ENCODE results near the gene GTF3A.
A peak's percentile ranks its signal among the peaks of the same experiment; 100 is the strongest.

The GTF3A gene

DNA sequence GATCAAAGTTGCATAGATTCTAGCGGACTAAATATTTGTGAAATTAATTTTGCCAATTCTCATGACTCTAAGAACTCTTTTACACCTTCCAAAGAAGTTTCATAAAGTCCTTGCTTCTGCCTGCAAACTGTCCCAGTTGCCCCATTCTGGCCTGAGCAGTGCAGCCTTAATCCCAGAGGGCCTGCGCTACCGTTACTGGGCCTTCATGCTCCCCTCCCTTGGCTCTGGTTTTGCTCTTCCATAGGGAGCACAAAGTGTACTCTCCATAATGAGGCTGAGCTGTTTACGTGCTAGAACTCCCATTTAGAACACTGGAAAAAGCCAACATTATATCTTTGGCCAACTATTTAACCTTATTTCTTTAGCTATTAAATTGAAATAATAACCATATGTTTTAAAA, 23.9 kb downstream of the GTF3A start:
- DNase-seq (ENCODE audit: low read depth in 2 of 2): no peak

DNA sequence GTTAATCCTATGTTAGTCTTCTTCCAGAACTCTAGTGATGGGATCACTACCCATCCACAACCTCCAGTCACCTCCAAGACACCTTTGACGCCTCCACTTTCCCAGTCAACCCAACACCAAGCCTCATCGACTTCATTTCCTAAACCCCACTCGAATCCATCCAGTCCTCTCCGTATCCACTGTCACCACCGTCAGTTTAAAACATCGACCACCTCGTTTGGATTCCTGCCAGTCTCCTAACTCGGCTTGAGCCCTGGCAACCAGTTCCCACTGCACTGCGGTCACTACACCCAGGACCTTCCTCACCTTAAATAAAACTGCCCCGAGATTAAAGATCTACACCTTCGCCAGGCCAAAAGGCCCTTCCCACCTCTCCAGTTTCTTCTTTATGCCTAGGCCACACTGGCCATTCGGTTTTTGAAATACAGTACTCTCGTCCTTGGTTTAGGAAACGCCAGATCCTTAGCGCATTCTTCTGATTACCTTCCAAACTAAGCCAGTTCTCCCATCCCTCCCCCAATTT, 24.7 kb downstream of the GTF3A start:
- no peak for DNase-seq (ENCODE audit: low read depth in 2 of 2)

DNA sequence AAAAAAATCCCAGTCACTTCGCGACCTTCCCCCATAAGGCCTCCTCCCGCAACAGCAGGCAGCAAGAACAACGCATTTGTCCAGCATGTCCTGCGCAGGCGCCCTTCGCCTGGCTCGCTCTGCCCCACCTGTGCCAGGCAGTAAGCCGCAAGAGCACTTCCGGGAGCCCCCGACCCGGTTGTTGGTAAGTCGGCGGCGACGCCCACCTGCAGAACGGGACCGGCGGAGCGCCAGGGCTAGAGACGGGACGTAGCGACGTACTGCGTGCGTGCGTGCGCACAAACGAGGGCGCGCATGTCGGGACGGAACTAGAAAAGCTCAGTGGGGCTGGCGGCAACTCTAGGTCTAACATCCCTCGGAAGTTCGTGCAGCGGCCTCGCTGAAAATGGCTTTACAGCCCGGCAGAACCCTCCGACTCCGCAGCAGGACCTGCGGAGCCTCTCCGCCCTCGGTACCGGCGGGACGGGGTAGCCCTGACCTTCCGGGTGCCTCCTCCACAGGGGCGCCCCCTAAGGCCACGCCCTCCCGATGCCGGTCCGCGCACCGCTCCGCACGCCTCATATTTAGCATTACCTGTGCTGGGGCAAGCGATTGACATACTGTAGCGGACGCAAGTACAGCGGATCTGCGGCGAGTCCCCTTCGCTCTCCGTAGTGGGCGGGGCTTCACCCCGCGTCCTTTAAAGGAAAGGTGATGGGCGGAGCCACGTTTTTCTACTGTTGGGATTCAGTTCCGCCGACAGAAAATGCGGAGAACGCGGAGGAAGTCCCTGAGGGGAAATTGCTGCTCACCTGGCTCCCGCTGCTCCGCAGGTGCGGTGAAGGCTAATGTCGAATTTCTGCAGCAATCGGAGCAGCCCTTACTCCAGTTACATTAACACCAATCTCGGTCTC, 25.8 kb downstream of the GTF3A start, which contains the start of gene MTIF3:
Gene MTIF3, minus strand, starts transcription at position 629 of the 893 bp plus-strand sequence. CDS start 10,116 bp downstream, outside the sequence.
- DNase-seq (ENCODE audit: low read depth in 2 of 2): peak; percentile 88 to 93

DNA sequence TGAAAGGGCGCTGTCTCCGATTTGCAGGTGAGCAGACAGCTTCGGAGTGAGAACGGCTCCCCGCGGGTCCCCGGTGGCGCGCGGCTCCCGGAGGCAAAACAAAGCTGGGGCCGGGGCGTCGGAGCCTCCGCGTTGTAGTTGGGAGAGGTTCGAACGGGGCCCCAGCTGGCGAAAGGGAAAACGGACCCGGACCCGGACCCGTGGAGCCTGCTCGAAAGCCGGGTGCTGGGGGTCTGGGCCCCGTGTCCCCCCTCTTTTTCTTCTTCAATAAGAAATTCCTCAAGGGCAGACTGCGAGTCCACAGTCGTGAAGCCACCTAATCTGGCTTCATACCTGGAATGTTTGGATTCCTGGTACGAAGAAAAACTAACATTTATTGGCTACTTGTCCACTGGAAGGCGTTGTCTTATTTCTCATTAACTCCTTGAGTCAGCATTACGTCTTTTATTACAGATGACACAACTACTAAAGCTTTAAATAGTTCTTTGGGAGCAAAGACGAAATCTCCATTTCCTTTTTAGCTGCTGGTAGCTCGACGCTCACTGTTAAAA, 26.6 kb downstream of the GTF3A start:
- DNase-seq (ENCODE audit: low read depth in 2 of 2): no peak

DNA sequence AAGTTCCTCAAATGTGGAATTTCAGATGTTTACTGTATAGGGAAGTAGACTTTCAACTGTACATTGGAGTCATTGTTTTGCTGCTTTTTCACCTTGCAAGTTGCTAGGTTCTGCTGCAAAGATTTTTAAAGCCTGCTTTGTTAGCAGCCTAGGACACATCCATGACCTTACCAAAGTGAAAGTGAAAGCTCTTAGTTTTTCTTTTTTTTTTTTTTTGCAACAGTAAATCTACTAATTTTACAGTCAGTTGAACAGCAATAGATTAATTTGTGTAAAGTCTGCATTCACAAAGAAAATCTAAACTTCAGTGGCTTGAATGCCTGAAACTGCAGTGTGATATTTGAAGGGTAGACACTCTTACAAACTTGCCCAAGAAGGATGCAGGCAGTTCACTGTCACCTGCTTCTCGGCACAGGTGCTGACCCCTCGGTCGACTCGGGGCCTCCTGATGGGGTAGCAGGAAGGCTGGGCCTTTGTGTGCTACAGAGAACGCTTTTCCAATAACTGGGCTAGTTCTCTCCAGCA, 31.0 kb downstream of the GTF3A start:
- no peak for DNase-seq (ENCODE audit: low read depth in 2 of 2)

DNA sequence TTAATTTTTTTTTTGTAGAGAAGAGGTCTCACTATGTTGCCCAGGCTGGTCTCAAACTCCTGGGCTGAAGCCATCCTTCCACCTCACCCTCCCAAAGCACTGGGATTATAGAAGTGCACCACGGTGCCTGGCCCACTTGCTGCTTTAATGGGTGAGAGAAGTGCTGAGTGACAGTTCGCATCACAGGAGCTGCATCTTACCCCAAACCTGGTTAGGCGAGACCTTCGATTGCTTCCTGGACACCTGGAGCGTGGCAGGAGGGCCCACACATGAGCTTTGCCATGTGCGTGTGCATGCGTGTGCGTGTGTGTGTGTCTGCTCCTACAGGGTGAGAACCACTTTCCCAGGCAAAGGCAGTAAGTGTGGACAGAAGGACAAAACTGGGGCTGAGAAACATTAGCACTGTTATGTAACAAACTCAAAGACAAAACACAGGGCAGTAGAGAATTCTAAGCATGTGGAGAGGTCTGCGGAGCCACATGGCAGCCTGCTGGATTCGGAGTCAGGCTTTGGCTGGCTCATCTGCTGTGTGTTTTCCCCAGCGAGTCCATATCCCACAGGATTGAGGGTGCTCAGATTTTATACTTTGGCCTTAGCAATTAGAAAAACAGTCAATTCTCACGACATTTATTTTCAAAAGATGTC, 37.6 kb downstream of the GTF3A start:
- DNase-seq (ENCODE audit: low read depth in 2 of 2): no peak

DNA sequence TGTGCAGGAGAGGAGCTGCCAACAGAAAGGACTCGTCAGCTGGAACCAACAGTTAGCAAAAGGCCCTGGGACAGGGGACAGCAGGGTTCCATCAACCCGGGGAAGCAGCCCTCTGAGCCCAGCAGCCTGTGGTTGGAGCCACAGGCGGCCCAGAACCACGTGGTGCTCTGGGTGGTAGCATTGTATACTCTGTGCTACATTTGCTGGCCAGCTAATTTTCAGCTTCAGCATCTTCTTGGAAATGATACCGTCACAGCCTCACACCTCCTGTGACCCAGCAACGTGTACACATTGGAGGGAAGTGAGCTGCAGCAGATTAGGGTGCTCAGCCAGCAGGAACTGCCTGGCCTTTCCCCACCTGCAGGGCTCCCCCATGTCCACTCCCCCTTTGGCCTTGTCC, 39.1 kb downstream of the GTF3A start:
- no peak for DNase-seq (ENCODE audit: low read depth in 2 of 2)

DNA sequence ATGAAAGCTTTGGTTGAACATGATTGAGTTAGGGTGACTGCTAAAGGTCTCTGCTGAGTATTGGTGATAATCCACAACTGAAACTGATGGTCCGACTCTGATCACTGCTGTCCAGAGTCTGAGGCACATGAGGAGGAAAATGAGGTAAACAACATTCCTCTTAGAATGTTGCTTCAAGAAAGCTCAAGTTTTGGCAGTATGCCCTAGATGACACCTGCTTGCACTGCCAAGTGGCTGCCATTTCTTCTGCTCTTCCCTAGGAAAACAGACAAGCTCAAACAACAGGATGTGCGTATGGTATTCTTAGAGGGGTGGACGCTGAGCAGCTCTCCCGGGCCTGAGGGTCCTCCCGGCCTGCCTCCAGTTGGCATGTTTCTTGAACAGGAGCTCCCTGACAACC, 41.2 kb downstream of the GTF3A start:
- DNase-seq (ENCODE audit: low read depth in 2 of 2): no peak

DNA sequence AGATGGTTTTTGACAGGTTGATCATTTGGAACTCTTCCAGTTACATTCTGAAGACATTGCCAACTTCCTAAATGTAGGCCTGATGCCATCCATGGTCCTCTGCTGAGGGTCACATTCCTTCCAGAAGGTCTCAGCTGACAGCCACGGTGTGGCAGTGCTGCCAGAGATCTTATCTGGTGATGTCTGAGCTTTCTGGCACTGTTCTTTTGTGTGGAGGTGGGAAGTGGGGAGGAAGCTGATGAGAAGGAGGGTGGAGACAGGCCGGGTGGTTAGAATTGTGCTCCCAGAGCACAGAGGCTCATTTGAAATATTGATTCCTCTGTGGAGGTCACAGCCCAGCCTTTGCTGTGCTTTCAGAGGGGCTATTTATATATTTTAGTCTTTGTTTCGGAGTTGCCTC, 42.1 kb downstream of the GTF3A start:
- no peak for DNase-seq (ENCODE audit: low read depth in 2 of 2)

DNA sequence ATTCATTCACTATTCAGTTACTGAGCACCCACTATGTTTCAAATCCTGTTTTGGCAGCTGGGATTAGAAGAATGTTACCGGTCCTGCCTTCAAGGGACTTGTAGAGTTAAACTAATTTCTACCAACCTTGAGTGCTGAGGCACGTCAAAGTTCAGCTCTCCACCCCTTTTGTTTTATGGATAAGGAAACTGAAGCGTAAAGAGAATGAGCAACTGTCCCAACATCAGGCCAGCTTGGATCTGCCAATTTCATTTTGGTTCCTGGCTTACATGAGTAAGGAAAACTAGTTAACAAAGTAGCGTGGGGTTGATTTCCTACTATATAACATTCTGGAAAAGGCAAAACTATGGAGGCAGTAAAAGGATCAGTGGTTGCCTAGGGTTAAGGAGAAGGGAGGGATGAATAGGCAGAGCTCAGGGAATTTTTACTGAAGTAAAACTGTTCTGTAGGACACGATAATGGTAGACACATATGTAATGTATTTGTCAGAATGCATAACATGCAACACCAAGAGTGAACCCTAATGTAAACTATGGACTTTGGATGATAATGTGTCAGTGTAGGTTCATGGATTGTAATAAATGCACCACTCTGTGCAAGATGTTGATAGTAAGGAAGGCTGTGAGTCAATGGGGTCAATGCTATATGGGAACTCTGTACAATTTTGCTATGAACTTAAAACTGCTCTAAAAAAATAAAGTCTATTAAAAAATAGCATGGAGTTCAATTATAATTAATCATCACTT, 45.8 kb downstream of the GTF3A start:
- DNase-seq (ENCODE audit: low read depth in 2 of 2): no peak

DNA sequence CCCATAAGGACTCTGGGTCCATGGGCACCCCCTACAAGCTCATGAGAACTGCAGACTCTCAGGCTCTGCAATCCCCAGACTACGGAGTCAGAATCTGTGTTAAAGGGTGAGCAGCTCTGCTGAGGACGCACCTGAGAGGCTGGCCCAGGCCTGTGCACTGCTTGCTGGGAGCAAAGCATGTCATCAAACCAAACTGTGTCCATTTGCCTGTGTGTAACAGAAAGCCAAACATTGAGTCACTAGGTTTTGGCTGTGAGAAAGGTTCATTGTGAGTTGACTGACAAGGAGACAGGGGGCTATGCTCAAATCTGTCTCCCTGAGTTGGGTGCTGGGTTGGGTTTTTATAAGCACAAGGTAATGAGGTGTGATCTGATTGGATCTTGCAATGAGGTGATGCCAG, 48.0 kb downstream of the GTF3A start:
- no peak for DNase-seq (ENCODE audit: low read depth in 2 of 2)

DNA sequence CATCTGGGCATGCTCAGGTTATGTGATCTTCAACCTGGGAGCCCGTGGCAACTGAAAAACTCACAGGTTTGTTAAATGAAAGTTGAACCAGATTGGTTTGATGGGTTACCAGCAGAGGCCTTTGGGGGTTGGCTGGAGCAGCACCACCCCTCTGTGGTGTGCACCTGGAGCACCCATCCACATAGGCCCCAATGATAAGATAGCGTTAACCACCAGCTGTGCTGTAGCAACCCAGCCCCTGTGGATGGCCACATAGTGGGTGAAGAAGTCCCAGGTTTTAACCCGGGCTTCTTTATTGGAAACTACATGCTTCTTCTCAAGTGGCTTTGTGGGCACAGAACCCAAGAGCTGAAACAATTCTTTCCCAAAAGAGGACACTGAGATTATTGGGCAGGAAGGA, 48.5 kb downstream of the GTF3A start:
- no peak for DNase-seq (ENCODE audit: low read depth in 2 of 2)

DNA sequence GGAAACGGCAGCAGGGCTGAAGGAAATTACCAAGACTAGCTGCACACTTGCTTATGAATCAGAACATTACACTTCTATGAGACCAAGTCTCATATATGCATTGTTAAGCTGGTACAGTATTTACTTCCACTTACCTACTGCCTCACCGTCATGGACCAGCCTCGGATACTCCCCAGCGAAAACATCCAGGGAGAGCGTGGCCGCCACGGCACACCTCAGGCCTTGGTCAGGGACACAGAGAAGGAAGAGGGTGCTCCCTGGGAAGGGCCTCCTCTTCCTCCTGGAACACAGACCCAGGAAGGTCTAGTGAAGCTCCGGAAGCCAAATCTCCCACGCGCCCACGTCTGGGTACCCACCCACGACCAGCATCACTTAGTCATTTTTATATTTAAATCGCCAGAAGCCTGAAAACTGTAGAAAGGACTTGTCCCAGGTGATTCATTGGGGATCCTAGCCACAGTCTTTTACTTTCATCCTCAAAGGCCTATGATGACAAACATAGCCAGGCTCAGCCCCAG, 50.4 kb downstream of the GTF3A start:
- no peak for DNase-seq (ENCODE audit: low read depth in 2 of 2)

DNA sequence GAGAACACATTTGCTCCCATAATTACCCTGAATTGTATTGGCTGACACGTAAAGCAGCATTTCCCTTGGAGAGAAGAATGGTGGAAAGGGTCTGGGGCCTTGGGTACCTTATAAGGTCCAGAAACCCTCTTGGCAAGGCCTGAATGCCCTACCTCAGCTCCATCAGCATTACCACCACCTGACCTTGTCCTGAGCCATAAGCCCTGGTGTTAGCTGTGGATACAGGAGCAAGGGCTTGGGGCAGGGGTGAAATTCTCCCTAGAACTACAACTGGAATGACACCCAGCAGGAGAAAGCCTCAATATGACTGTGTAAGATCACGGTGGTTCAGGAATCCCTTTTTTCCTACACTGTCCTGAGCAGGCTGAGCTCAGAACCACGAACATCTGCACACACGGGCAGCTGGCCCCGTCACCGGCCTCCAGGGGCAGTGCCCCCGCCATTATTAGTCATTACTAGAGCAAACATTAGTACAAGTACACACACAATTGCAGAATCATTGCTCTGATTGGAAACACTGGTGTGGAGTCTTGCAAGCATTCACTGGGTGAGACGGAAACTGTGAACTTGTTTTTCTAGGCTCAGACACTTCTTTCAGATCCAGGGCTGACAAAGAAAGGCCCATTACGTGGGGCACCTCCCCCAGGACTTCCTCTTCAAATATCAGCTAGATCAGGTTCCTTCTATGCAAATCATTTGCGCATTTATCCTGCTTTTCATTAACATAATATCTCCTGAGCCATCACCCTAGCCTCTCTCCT, 52.7 kb downstream of the GTF3A start:
- no peak for DNase-seq (ENCODE audit: low read depth in 2 of 2)

DNA sequence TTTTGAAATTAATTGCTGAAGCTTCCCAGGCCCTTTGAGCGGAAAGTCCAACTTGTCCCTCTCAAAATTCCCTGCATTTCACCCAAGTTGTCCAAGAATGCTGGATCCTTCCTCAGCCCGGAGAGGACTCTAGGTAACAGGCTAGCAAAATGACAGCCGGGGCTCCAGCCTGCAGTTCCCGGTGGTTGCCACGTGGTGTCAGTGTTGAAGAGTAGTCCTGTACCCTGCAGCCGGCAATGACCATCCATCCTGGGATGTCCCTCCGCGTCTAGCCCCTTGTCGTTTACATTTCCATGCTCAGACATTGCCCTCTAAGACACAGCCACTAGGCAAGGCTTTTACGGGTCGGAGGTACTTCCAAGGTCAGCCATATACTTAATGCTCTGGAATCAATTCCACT, 57.3 kb downstream of the GTF3A start:
- DNase-seq (ENCODE audit: low read depth in 2 of 2): no peak

DNA sequence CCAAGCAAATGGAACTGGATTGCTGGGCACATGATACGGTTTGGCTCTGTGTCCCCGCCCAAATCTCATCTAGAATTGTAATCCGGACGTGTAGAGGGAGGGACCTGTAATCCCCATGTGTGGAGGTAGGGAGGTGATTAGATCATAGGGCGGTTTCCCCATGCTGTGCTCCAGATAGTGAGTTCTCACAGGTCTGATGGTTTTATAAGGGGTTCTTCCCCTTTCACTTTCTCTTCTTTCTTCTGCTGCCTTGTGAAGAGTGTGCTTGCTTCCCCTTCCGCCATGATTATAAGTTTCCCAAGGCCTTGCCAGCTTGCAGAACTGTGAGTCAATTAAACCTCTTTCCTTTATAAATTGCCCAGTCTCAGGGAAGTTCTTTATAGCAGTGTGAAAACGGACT, 58.6 kb downstream of the GTF3A start:
- DNase-seq (ENCODE audit: low read depth in 2 of 2): no peak

DNA sequence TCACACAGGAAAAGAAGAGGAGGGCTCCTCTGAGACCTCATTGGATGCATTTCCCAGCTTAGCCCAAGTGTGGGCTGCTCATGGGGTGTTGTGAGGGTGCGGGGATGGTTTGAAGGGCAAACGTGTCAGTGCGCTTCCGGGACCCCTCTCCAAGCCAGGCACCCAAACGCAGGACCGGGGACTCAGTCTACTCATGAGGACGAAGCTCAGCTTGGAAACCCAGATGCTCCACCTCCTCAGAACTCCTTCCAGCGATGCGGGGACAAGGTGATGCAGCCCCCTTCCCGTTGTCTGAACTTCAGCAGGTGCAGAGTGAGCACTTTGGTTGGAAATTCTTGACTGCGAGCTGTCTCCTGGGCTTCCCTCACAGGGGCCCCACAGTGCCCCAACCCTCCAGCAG, 59.0 kb downstream of the GTF3A start:
- no peak for DNase-seq (ENCODE audit: low read depth in 2 of 2)
